GM12801 (cell line): Measurements from ENCODE around the gene PEX7.

Experiments used
- CTCF ChIP-seq: IDR thresholded peaks from one replicate; pipeline ENCODE4 v1.5.1; 2011; ENCODE audit warnings: control low read depth; ENCODE audit not compliant: insufficient read length; ENCODE audit errors: extremely low read depth

Gene PEX7

GRCh38 chr6:136786658-136787057 lies 35.7 kb upstream of the PEX7 start:
- no peak for TF ChIP-seq CTCF

- TF ChIP-seq CTCF = no peak
Measured at GRCh38 chr6:136787726-136788068, 34.7 kb upstream of the PEX7 start.

GRCh38 chr6:136788069-136788902 lies 34.1 kb upstream of the PEX7 start:
- no peak for TF ChIP-seq CTCF

- no peak for TF ChIP-seq CTCF
Measured at GRCh38 chr6:136790411-136791295, 31.7 kb upstream of the PEX7 start.

GRCh38 chr6:136791296-136792094 lies 30.9 kb upstream of the PEX7 start:
- TF ChIP-seq CTCF = no peak

- no peak for TF ChIP-seq CTCF
Measured at GRCh38 chr6:136792095-136792409, 30.3 kb upstream of the PEX7 start.
